ENCODE data around the gene SLC39A11.

DNA sequence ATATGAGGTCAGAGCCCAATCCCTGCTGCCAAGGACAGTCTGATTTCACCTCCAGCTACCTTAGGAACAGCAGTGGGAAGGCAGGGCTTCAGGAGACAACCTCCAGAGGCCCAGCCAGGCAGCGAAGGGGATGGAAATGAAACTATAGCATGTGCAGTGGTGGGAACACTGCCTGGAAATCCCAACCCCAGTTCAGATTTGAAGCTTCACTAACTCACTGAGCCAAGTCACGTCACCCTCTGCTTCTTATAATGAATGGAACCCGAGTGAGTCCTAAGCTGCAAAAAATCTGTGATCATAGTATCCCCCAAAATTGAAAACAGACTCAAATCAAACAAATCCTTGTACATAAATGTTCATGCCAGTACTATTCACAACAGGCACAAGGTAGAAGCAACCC lies 36.0 kb upstream of the SLC39A11 start:
- TF ChIP-seq EZH2phosphoT487 (IDR thresholded peaks at IDR 0.05; ENCODE audit: insufficient read depth, low read depth) (no peak), EZH2 (IDR thresholded peaks at IDR 0.05; ENCODE audit: insufficient read depth, poor library complexity, severe bottlenecking) (no peak)

Data from GM23248 (cell line).